Spleen (tissue), 11 donors: ENCODE measurements around the gene CPNE1. TPM values are rescaled to one million over a fixed set of nuclear protein-coding genes. Genes with fewer than 3 reads are reported as not detected.
A peak's percentile ranks its signal among the peaks of the same experiment; 100 is the strongest.

ENCODE experiments used
- DNase-seq: peaks from one replicate; pipeline ENCODE4 v3.0.0-alpha.2; 2020
- H3K27ac ChIP-seq, 8 donors: fragments of 200-600 bp; sonication (generic) in 7 of 8; 1 replicate in 4 of 8; 2 replicates in 4 of 8; pipeline versions ENCODE4 v1.5.0 to v1.8.0; 2016 to 2021; ENCODE audit warnings: inconsistent platforms in 4 of 8, mild to moderate bottlenecking in 4 of 8, moderate library complexity in 1 of 8
- H3K27me3 ChIP-seq, 7 donors: fragments of 200-600 bp; sonication (generic) in 6 of 7; replicated peaks in 1 of 7; 1 replicate in 4 of 7; 2 replicates in 3 of 7; pipeline versions ENCODE4 v1.5.0 to v1.8.0; 2016 to 2021; ENCODE audit warnings: inconsistent platforms in 3 of 7, mild to moderate bottlenecking in 1 of 7
- H3K36me3 ChIP-seq, 6 donors: fragments of 200-600 bp; sonication (generic) in 5 of 6; 1 replicate in 4 of 6; 2 replicates in 2 of 6; pipeline versions ENCODE4 v1.5.0 to v1.8.0; 2016 to 2021; ENCODE audit warnings: inconsistent platforms in 2 of 6
- H3K4me1 ChIP-seq, 6 donors: fragments of 200-600 bp; sonication (generic) in 5 of 6; 1 replicate in 3 of 6; 2 replicates in 3 of 6; pipeline versions ENCODE4 v1.5.0 to v1.8.0; 2016 to 2021; ENCODE audit warnings: inconsistent platforms in 3 of 6
- H3K4me3 ChIP-seq, 8 donors: fragments of 200-600 bp; sonication (generic) in 7 of 8; 1 replicate in 4 of 8; 2 replicates in 4 of 8; pipeline versions ENCODE4 v1.5.0 to v1.8.0; 2016 to 2021; ENCODE audit warnings: inconsistent platforms in 4 of 8, mild to moderate bottlenecking in 4 of 8, moderate library complexity in 2 of 8
- H3K9me3 ChIP-seq, 8 donors: fragments of 200-600 bp; sonication (generic) in 7 of 8; 1 replicate in 4 of 8; 2 replicates in 4 of 8; pipeline versions ENCODE4 v1.5.0 to v1.8.0; 2016 to 2021; ENCODE audit warnings: inconsistent platforms in 4 of 8
- POLR2A ChIP-seq, 3 donors: fragments of 450-650 bp; IDR thresholded peaks; one replicate each; pipeline ENCODE4 v1.5.1; 2017; ENCODE audit warnings: antibody characterized with exemption in 3 of 3, mild to moderate bottlenecking in 1 of 3
- POLR2AphosphoS5 ChIP-seq, 3 donors: sonication (generic); formaldehyde crosslinking; IDR thresholded peaks; one replicate each; pipeline ENCODE4 v1.5.1; 2017; ENCODE audit warnings: antibody characterized with exemption in 3 of 3
- WGBS, 5 donors: extraction: QIAGEN DNeasy Blood & Tissue Kit in 3 of 5; methylation state at CpG; one replicate each; pipeline versions ENCODE4 v1.1.5 to v1.1.7; 2013 to 2018; 5-methylcytosine and 5-hydroxymethylcytosine counted together
- intact Hi-C: fragments of 100-400 bp; cut with DNase I; formaldehyde crosslinking; loops from one replicate; pipeline ENCODE4 v1.15.0; 2023; ENCODE audit warnings: low total_unique reads
- polyA plus RNA-seq, 3 donors: library from polyadenylated mRNA; stranded (reverse); fragments of 200-250 nt; gene quantifications; one replicate each; pipeline ENCODE4 v1.2.1, GENCODE V29; 2013
- total RNA-seq, 7 donors: library from RNA; depleted of rRNA in 3 of 7; stranded (reverse); fragments of >200 nt in 3 of 7; fragmentation: NEBNext Ultra II Directional in 4 of 7; extraction: Animal tissue kit (Norgen Biotek cat#: 25700) in 4 of 7; gene quantifications; one replicate each; pipeline versions ENCODE4 v1.1.0 to v1.2.1, GENCODE V29; 2016 to 2021
- TF ChIP-seq, protein P1 (sequence below), 11 experiments: fragments of 200-600 bp in 7 of 11; fragments of 450-650 bp in 4 of 11; sonication (generic) in 4 of 11; IDR thresholded peaks in 8 of 11; conservative IDR thresholded peaks in 3 of 11; 1 replicate in 7 of 11; 2 replicates in 4 of 11; pipeline versions ENCODE4 v1.4.0 to v1.8.0; 2016 to 2021; ENCODE audit warnings: antibody characterized with exemption in 11 of 11, inconsistent platforms in 4 of 11, mild to moderate bottlenecking in 1 of 11
- donor health status: healthy with polysubstance abuse.
- donor health status: DM: no; HTN: no; CAD: no; lungs with moderate emphysema.
- donor health status: DM: no; HTN: no; CAD: no.
- donor health status: Bipolar disorder and iron deficiency.
- donor health status: healthy.
- donor health status: DM: no; HTN: no; CAD: no.
- donor health status: DM: yes; HTN: yes; CAD: no.

CPNE1 gene
- total and polyA plus RNA-seq, 10 donors, result 93.9 to 247 (median 221) TPM

DNA sequence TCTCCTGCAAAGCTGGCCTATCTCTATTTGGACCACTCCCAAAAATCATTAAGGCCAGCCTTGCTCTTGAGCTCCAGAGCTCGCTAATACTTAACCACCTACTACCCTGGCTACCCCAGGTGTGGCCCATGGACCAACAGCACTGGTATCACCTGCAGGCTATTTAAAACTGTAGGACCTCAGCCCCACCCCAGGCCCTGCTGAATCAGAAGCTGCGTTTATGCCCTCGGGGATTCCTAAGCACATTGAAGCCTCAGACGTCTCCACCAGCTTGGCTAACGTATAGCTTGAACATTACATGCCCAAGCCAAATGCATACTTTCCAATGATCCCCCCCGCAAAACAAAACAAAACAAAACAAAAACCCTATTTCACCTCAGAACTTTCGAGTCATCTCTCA is 68.8 kb downstream of the CPNE1 start:
- intact Hi-C loops, result no loop called here
- Histone ChIP-seq H3K36me3 (no peaks in the 10 kb centered on the region), H3K27me3 (peaks cover 0 to 24% (median 12%) of the 10 kb centered on the region in 7 donors), H3K4me3 (no peak overlapping the region), H3K9me3 (no peaks in the 10 kb centered on the region), H3K27ac (no peak overlapping the region), H3K4me1 (peaks cover 4 to 7% (median 6%) of the 10 kb centered on the region in 6 donors)
- TF ChIP-seq POLR2A (IDR thresholded peaks at IDR 0.05), result no peak
- TF ChIP-seq, protein P1, sequence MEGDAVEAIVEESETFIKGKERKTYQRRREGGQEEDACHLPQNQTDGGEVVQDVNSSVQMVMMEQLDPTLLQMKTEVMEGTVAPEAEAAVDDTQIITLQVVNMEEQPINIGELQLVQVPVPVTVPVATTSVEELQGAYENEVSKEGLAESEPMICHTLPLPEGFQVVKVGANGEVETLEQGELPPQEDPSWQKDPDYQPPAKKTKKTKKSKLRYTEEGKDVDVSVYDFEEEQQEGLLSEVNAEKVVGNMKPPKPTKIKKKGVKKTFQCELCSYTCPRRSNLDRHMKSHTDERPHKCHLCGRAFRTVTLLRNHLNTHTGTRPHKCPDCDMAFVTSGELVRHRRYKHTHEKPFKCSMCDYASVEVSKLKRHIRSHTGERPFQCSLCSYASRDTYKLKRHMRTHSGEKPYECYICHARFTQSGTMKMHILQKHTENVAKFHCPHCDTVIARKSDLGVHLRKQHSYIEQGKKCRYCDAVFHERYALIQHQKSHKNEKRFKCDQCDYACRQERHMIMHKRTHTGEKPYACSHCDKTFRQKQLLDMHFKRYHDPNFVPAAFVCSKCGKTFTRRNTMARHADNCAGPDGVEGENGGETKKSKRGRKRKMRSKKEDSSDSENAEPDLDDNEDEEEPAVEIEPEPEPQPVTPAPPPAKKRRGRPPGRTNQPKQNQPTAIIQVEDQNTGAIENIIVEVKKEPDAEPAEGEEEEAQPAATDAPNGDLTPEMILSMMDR (IDR thresholded peaks at IDR 0.05 in 8 of 11, conservative IDR thresholded peaks at IDR 0.05 in 3 of 11), result no peak
- TF ChIP-seq POLR2AphosphoS5 (IDR thresholded peaks at IDR 0.05), result no peak
- DNase-seq, result peak; percentile 20
- 82 to 85% (median 82%) methylated on average over 7 of the region's 7 CpGs for WGBS, 5 donors

DNA sequence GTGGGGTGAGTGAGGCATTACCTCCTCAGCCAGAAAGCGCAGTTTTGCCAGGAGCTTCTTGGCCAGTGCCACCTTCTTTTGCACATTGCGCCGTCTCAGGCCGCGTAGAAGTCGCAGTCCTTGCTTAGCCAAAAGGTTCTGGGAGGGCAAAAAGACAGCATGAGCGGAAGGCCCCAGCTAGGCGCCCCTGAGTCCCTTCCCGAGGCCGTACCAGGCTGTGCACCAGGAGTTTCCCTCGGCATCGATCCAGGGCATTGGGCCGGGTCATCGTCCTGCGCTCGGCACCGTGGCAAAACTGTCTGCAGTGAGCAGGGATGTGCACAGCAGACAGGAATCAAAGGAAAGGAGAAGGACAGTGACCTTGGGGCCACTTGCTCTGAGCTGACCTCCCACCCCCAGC is 69.2 kb downstream of the CPNE1 start:
- no peaks in the 10 kb centered on the region for H3K36me3 ChIP-seq
- intact Hi-C loops, result no loop called here
- H3K9me3 ChIP-seq, result no peaks in the 10 kb centered on the region
- H3K4me1 ChIP-seq, result peaks cover 0 to 3% (median 2%) of the 10 kb centered on the region in 6 donors
- H3K4me3 ChIP-seq, result no peak overlapping the region
- DNase-seq, result peak; percentile 64
- TF ChIP-seq, protein P1 (IDR thresholded peaks at IDR 0.05 in 8 of 11, conservative IDR thresholded peaks at IDR 0.05 in 3 of 11), result no peak
- TF ChIP-seq POLR2A (IDR thresholded peaks at IDR 0.05), result no peak
- TF ChIP-seq POLR2AphosphoS5 (IDR thresholded peaks at IDR 0.05), result no peak
- no peak overlapping the region for H3K27ac ChIP-seq
- peaks cover 0 to 19% (median 7%) of the 10 kb centered on the region in 7 donors for H3K27me3 ChIP-seq
- 81 to 95% (median 93%) methylated on average over 7 to 17 of the region's 17 CpGs for WGBS, 5 donors

DNA sequence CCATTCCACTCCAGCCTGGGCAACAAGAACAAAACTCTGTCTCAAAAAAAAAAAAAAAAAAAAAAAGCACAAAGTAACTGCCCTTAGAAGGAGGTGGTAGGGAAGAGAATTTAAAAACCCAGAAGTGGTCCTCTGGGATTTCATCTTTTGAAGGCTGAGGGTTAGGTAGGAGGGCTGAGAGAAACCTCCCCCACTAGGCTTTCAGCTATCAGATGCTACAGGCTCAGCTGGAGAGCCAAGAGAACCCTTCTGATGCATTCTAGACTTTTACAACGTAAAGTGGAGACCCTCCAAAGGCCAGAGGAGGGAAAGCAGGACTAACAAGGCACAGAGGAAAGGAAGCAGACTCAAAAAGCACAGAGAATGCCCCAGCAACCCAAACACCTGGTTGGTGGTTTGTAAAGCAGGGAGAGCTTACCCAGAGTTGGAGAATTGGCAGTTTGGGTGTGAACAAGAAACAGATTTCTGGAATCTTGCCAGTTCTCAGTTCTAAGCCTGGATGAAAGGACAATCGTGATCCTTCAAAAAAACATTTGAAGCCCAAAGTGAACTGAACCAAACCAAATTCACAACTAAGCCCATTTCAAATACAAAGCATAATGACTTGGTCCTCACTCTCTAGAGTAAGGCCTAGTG is 72.2 kb downstream of the CPNE1 start:
- no peaks in the 10 kb centered on the region for H3K27me3 ChIP-seq
- intact Hi-C loops, result no loop called here
- no peaks in the 10 kb centered on the region for H3K4me1 ChIP-seq
- no peak for DNase-seq
- WGBS, 5 donors, result 25 to 69% (median 38%) methylated on average over 2 of the region's 2 CpGs
- H3K9me3 ChIP-seq, result no peaks in the 10 kb centered on the region
- TF ChIP-seq POLR2AphosphoS5 (IDR thresholded peaks at IDR 0.05), result no peak
- TF ChIP-seq, protein P1 (IDR thresholded peaks at IDR 0.05 in 8 of 11, conservative IDR thresholded peaks at IDR 0.05 in 3 of 11), result no peak
- no peak for TF ChIP-seq POLR2A (IDR thresholded peaks at IDR 0.05)
- H3K36me3 ChIP-seq, result no peaks in the 10 kb centered on the region
- H3K4me3 ChIP-seq, result no peak overlapping the region
- no peak overlapping the region for H3K27ac ChIP-seq

DNA sequence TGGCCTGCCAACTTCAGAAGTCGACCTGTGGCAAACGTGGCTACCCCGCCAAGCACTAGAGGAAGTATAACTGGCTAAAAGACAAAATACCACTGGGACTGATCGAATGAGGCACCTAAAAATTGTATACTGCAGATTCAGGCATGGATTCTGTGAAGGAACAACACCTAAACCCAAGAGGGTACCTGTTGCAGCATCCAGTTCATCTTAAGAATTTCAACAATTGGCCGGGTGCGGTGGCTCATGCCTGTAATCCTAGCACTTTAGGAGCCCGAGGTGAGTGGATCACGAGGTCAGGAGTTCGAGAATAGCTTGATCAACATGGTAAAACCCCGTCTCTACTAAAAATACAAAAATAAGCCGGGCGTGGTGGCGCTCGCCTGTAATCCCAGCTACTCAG is 76.3 kb downstream of the CPNE1 start:
- Histone ChIP-seq H3K36me3 (no peaks in the 10 kb centered on the region), H3K27me3 (no peaks in the 10 kb centered on the region), H3K27ac (no peak overlapping the region), H3K4me3 (no peak overlapping the region), H3K4me1 (no peaks in the 10 kb centered on the region), H3K9me3 (no peaks in the 10 kb centered on the region)
- intact Hi-C loops, result no loop called here
- WGBS, 5 donors, result 90 to 93% (median 92%) methylated on average over 14 of the region's 14 CpGs
- DNase-seq, result peak; percentile 9
- TF ChIP-seq POLR2AphosphoS5 (IDR thresholded peaks at IDR 0.05) (no peak), POLR2A (IDR thresholded peaks at IDR 0.05) (no peak)
- TF ChIP-seq, protein P1 (IDR thresholded peaks at IDR 0.05 in 8 of 11, conservative IDR thresholded peaks at IDR 0.05 in 3 of 11), result no peak
